GM10266 (cell line): Measurements from ENCODE around the gene SEPTIN2.
A peak's percentile ranks its signal among the peaks of the same experiment; 100 is the strongest.
"Not testable (repeated sequence)": the region's sequence is repeated elsewhere in the genome, so short reads cannot be mapped to it uniquely, and the experiment has no call there.

ENCODE experiments used
- DNase-seq: peaks from one replicate; pipeline ENCODE4 v3.0.0; 2012; ENCODE audit errors: extremely low spot score
- TF ChIP-seq, protein P1 (sequence below): IDR thresholded peaks from 2 replicates; pipeline ENCODE4 v1.5.1; 2012; ENCODE audit warnings: mild to moderate bottlenecking, low read depth; ENCODE audit not compliant: control insufficient read depth, insufficient read depth; ENCODE audit errors: missing control alignments

The SEPTIN2 gene

DNA sequence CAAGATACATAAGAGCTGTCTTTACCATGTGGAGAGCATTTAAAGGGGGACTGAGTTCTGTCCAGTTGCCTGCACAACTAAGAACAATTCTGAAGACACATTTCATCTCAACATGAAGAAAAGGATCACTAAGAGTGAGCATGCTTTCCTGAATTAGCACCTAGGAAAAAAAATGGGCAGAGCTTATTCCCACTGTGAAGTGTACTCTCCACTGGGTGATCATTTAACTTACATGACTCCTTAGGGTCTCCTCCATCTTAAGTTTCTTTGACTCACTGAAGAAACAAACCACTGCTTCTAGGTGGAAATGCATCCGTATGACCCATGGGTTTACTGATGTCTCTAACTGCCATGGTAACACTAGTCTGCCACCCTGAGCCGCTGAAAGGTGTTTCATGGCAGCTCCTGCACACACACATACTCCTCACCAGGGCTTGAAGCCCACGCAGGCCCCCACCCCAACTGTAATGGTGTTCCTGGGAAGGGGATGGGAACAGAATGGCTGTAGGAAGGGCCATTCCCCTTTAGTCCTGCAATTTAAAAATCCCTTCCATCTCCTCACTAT lies 27.3 kb upstream of the SEPTIN2 start:
- TF ChIP-seq, protein P1, sequence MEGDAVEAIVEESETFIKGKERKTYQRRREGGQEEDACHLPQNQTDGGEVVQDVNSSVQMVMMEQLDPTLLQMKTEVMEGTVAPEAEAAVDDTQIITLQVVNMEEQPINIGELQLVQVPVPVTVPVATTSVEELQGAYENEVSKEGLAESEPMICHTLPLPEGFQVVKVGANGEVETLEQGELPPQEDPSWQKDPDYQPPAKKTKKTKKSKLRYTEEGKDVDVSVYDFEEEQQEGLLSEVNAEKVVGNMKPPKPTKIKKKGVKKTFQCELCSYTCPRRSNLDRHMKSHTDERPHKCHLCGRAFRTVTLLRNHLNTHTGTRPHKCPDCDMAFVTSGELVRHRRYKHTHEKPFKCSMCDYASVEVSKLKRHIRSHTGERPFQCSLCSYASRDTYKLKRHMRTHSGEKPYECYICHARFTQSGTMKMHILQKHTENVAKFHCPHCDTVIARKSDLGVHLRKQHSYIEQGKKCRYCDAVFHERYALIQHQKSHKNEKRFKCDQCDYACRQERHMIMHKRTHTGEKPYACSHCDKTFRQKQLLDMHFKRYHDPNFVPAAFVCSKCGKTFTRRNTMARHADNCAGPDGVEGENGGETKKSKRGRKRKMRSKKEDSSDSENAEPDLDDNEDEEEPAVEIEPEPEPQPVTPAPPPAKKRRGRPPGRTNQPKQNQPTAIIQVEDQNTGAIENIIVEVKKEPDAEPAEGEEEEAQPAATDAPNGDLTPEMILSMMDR = no peak
- no peak for DNase-seq

GRCh38 chr2:241289053-241289452 lies 26.7 kb upstream of the SEPTIN2 start:
- TF ChIP-seq, protein P1 = no peak
- DNase-seq = no peak

DNA sequence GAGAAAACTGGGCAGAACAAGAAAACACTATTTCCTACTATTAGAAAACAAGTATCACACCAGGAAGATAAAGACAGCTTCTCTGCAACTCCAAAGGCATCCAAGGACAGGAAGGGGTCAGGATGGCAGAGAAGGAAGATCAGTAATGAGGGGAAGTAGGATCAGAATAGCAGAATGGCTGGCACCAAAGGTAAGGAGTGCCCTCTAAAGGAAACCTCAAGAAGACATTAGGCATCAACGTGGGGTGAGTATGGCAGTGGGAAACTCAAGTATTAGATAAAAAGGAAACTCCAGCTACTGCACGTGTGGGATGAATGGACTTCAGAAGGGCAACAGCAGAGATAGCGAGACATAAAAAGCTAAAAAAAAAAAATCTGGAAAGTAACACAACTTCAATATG lies 26.1 kb upstream of the SEPTIN2 start:
- TF ChIP-seq, protein P1 = peak; percentile 2
- no peak for DNase-seq

GRCh38 chr2:241291153-241291552 lies 24.6 kb upstream of the SEPTIN2 start:
- TF ChIP-seq, protein P1 = no peak
- no peak for DNase-seq

GRCh38 chr2:241291977-241292376 lies 23.7 kb upstream of the SEPTIN2 start:
- DNase-seq = no peak
- TF ChIP-seq, protein P1 = no peak

- DNase-seq = not testable (repeated sequence)
Observed at GRCh38 chr2:241293378-241293797, 22.3 kb upstream of the SEPTIN2 start.

- TF ChIP-seq, protein P1 = no peak
- no peak for DNase-seq
Observed at GRCh38 chr2:241295326-241296095, 20.2 kb upstream of the SEPTIN2 start.

DNA sequence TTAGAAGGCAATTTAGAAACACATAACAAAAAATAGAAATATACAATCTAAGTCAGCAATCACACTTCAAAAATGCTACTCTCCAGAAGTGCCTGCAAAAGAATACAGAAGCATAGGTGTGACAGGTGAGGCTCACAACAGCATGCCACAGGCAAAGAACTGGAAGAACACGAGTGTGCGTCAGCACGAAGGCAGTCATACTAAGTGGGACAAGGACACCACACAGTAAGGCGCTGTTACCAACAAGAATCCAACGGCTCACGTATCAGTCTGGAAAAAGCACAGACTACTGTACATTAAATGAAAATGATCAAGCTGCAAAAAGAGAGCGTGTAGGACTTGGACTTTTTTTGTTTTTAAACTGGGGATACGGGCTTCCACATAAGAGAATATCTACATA lies 19.0 kb upstream of the SEPTIN2 start:
- TF ChIP-seq, protein P1 = no peak
- DNase-seq = no peak
